HepG2 (cell line): Measurements from ENCODE around the gene PSKH1. TPM values are rescaled to one million over a fixed set of nuclear protein-coding genes. Genes with fewer than 3 reads are reported as not detected.

Source experiments
- ATRX ChIP-seq: sonication (generic); formaldehyde crosslinking; IDR thresholded peaks from 2 replicates; pipeline ENCODE4 v1.4.0; 2020; ENCODE audit warnings: missing genetic modification reagents, borderline replicate concordance
- FOXK1 ChIP-seq: sonication (generic); formaldehyde crosslinking; IDR thresholded peaks from 2 replicates; pipeline ENCODE4 v1.4.0; 2020; ENCODE audit warnings: low read depth, missing genetic modification reagents, borderline replicate concordance
- JUNB ChIP-seq: sonication (generic); formaldehyde crosslinking; IDR thresholded peaks from 2 replicates; pipeline ENCODE4 v1.8.0; 2022; ENCODE audit warnings: missing genetic modification reagents, mild to moderate bottlenecking, borderline replicate concordance
- MZF1 ChIP-seq: sonication (generic); formaldehyde crosslinking; IDR thresholded peaks from 2 replicates; pipeline ENCODE4 v1.8.1; 2023; ENCODE audit warnings: mild to moderate bottlenecking, missing genetic modification reagents, borderline replicate concordance
- NKX3-1 ChIP-seq: sonication (generic); formaldehyde crosslinking; IDR thresholded peaks from 2 replicates; pipeline ENCODE4 v1.5.0; 2020; ENCODE audit warnings: missing genetic modification reagents
- RAD21 ChIP-seq: fragments of 450-650 bp; formaldehyde crosslinking; IDR thresholded peaks from 2 replicates; pipeline ENCODE4 v1.5.0; 2020; ENCODE audit warnings: mild to moderate bottlenecking
- ZBTB7B ChIP-seq: sonication (generic); formaldehyde crosslinking; IDR thresholded peaks from 2 replicates; pipeline ENCODE4 v1.4.0; 2020; ENCODE audit warnings: missing genetic modification reagents
- ZNF136 ChIP-seq: sonication (generic); formaldehyde crosslinking; IDR thresholded peaks from 2 replicates; pipeline ENCODE4 v1.8.1; 2022; ENCODE audit warnings: low read depth, mild to moderate bottlenecking, moderate library complexity, missing genetic modification reagents
- ZNF207 ChIP-seq: fragments of 450-650 bp; IDR thresholded peaks from 2 replicates; pipeline ENCODE4 v1.6.1; 2016; ENCODE audit warnings: antibody characterized with exemption, borderline replicate concordance
- ZNF260 ChIP-seq: sonication (generic); formaldehyde crosslinking; IDR thresholded peaks from 2 replicates; pipeline ENCODE4 v1.4.0; 2020; ENCODE audit warnings: missing genetic modification reagents, low read depth, mild to moderate bottlenecking, borderline replicate concordance
- ZNF430 ChIP-seq: sonication (generic); formaldehyde crosslinking; IDR thresholded peaks from 2 replicates; pipeline ENCODE4 v1.9.0; 2021; ENCODE audit warnings: mild to moderate bottlenecking, missing genetic modification reagents
- ZNF468 ChIP-seq: sonication (generic); formaldehyde crosslinking; IDR thresholded peaks from 2 replicates; pipeline ENCODE4 v1.8.0; 2022; ENCODE audit warnings: mild to moderate bottlenecking, moderate library complexity, missing genetic modification reagents
- ZNF557 ChIP-seq: sonication (generic); formaldehyde crosslinking; IDR thresholded peaks from 2 replicates; pipeline ENCODE4 v1.4.0; 2020; ENCODE audit warnings: missing genetic modification reagents
- ZNF558 ChIP-seq: sonication (generic); formaldehyde crosslinking; IDR thresholded peaks from 2 replicates; pipeline ENCODE4 v1.9.0; 2022; ENCODE audit warnings: mild to moderate bottlenecking, missing genetic modification reagents, borderline replicate concordance
- ZNF816 ChIP-seq: sonication (generic); formaldehyde crosslinking; IDR thresholded peaks from 2 replicates; pipeline ENCODE4 v1.8.0; 2022; ENCODE audit warnings: missing genetic modification reagents, mild to moderate bottlenecking, borderline replicate concordance
- polyA plus RNA-seq, 8 experiments: library from polyadenylated mRNA; depleted of rRNA in 3 of 8; stranded (reverse) in 7 of 8; unstranded in 1 of 8; fragments of >200 nt; fragmentation: Illumina TruSeq in 4 of 8; extraction: Trizol in 4 of 8; gene quantifications; 2 replicates each; pipeline versions ENCODE4 v1.2.1 to v1.2.3, GENCODE V29; 2011 to 2016; ENCODE audit warnings: low read depth in 4 of 8, missing spikeins in 1 of 8, mixed read lengths in 1 of 8; ENCODE audit not compliant: insufficient read depth in 1 of 8
- total RNA-seq, 5 experiments: library from RNA; depleted of rRNA; stranded (reverse); fragments of >200 nt; fragmentation: Illumina TruSeq; extraction: Trizol; gene quantifications; 2 replicates each; pipeline ENCODE4 v1.2.3, GENCODE V29; 2016; ENCODE audit warnings: low read depth in 1 of 5
- TF ChIP-seq, protein P1 (sequence below): IDR thresholded peaks from 2 replicates; pipeline ENCODE4 v1.6.1; 2016; ENCODE audit warnings: mild to moderate bottlenecking
- TF ChIP-seq, protein P2 (sequence below): sonication (generic); formaldehyde crosslinking; IDR thresholded peaks from 2 replicates; pipeline ENCODE4 v1.4.0; 2020; ENCODE audit warnings: missing genetic modification reagents
- TF ChIP-seq, protein P3 (sequence below): sonication (generic); formaldehyde crosslinking; IDR thresholded peaks from 2 replicates; pipeline ENCODE4 v1.4.0; 2020; ENCODE audit warnings: missing genetic modification reagents, low read depth, mild to moderate bottlenecking, borderline replicate concordance
- TF ChIP-seq, protein P4 (sequence below): sonication (generic); formaldehyde crosslinking; IDR thresholded peaks from 2 replicates; pipeline ENCODE4 v1.8.0; 2022; ENCODE audit warnings: mild to moderate bottlenecking, missing genetic modification reagents
- TF ChIP-seq, protein P5 (sequence below): sonication (generic); formaldehyde crosslinking; IDR thresholded peaks from 2 replicates; pipeline ENCODE4 v1.4.0; 2020; ENCODE audit warnings: missing genetic modification reagents, borderline replicate concordance

The PSKH1 gene
- total and polyA plus RNA-seq, 2 of the 13 experiments (the other 11 are each of a cell fraction or from before 2014, with no cell fraction given), result 8.4 to 19.1 TPM

DNA sequence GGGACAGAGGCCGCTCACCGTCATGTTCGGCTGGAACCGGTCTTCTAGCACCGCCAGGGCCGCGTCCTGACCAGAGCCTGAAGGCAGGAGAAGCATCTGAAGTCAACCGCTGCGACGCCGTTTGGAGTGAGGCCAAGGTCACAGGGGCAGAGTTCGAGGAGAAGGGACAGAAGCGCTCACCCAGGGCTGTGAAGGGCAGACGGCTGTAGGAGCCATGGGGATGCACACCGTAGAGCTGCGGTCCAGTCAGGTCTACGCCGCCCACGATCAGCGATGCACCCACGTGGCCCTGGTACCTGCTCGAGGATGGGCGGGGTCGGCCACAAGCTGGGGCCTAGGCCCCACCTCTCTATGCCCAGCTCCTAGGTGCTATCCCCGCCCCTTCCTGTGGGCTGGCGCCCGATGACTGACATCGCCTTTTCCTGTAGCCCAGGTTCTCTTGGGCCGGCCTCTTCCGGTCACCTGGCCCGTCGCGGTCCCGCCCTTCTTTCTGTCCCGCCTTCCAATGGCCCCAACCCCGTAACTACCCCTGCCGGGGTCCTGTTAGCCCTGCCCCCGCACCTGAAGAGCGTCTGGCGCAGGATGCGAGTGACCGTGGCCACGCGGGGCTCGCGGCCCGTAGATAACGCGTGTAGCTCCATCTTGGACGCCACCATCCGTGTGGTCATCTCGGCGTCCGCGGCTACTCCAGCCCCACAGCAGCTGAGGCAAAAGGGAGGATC, 42.5 kb downstream of the PSKH1 start (continued):
- TF ChIP-seq, protein P1, sequence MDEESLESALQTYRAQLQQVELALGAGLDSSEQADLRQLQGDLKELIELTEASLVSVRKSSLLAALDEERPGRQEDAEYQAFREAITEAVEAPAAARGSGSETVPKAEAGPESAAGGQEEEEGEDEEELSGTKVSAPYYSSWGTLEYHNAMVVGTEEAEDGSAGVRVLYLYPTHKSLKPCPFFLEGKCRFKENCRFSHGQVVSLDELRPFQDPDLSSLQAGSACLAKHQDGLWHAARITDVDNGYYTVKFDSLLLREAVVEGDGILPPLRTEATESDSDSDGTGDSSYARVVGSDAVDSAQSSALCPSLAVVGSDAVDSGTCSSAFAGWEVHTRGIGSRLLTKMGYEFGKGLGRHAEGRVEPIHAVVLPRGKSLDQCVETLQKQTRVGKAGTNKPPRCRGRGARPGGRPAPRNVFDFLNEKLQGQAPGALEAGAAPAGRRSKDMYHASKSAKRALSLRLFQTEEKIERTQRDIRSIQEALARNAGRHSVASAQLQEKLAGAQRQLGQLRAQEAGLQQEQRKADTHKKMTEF (CRISPR knock-in tag), result 0 out of 2 replicates have a peak, but pooled peaks have one; percentile 82
- TF ChIP-seq, protein P2, sequence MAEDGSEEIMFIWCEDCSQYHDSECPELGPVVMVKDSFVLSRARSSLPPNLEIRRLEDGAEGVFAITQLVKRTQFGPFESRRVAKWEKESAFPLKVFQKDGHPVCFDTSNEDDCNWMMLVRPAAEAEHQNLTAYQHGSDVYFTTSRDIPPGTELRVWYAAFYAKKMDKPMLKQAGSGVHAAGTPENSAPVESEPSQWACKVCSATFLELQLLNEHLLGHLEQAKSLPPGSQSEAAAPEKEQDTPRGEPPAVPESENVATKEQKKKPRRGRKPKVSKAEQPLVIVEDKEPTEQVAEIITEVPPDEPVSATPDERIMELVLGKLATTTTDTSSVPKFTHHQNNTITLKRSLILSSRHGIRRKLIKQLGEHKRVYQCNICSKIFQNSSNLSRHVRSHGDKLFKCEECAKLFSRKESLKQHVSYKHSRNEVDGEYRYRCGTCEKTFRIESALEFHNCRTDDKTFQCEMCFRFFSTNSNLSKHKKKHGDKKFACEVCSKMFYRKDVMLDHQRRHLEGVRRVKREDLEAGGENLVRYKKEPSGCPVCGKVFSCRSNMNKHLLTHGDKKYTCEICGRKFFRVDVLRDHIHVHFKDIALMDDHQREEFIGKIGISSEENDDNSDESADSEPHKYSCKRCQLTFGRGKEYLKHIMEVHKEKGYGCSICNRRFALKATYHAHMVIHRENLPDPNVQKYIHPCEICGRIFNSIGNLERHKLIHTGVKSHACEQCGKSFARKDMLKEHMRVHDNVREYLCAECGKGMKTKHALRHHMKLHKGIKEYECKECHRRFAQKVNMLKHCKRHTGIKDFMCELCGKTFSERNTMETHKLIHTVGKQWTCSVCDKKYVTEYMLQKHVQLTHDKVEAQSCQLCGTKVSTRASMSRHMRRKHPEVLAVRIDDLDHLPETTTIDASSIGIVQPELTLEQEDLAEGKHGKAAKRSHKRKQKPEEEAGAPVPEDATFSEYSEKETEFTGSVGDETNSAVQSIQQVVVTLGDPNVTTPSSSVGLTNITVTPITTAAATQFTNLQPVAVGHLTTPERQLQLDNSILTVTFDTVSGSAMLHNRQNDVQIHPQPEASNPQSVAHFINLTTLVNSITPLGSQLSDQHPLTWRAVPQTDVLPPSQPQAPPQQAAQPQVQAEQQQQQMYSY (CRISPR knock-in tag), result peak; percentile 70; the same call in 1 of the 2 replicates
- peak; percentile 34; the same call in 1 of the 2 replicates for TF ChIP-seq RAD21 (CRISPR knock-in tag)
- no peak for TF ChIP-seq ZNF207
- TF ChIP-seq, protein P3, sequence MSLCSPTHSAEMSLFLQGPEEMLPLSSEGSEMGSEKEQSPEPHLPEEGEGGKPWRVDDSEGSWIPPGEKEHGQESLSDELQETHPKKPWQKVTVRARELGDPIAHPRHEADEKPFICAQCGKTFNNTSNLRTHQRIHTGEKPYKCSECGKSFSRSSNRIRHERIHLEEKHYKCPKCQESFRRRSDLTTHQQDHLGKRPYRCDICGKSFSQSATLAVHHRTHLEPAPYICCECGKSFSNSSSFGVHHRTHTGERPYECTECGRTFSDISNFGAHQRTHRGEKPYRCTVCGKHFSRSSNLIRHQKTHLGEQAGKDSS (CRISPR knock-in tag), result peak; percentile 95
- 0 out of 2 replicates have a peak, but pooled peaks have one; percentile 46 for TF ChIP-seq FOXK1 (CRISPR knock-in tag)
- TF ChIP-seq NKX3-1, result peak; percentile 64
- TF ChIP-seq ZNF430 (CRISPR knock-in tag), result peak; percentile 88
- peak; percentile 96; the same call in 1 of the 2 replicates for TF ChIP-seq ZNF558 (CRISPR knock-in tag)
- TF ChIP-seq, protein P4, sequence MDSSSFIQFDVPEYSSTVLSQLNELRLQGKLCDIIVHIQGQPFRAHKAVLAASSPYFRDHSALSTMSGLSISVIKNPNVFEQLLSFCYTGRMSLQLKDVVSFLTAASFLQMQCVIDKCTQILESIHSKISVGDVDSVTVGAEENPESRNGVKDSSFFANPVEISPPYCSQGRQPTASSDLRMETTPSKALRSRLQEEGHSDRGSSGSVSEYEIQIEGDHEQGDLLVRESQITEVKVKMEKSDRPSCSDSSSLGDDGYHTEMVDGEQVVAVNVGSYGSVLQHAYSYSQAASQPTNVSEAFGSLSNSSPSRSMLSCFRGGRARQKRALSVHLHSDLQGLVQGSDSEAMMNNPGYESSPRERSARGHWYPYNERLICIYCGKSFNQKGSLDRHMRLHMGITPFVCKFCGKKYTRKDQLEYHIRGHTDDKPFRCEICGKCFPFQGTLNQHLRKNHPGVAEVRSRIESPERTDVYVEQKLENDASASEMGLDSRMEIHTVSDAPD (CRISPR knock-in tag), result peak; percentile 59; the same call in 1 of the 2 replicates
- TF ChIP-seq ATRX, result 0 out of 2 replicates have a peak, but pooled peaks have one; percentile 70
- TF ChIP-seq ZNF557 (CRISPR knock-in tag), result 0 out of 2 replicates have a peak, but pooled peaks have one; percentile 85
- TF ChIP-seq, protein P5, sequence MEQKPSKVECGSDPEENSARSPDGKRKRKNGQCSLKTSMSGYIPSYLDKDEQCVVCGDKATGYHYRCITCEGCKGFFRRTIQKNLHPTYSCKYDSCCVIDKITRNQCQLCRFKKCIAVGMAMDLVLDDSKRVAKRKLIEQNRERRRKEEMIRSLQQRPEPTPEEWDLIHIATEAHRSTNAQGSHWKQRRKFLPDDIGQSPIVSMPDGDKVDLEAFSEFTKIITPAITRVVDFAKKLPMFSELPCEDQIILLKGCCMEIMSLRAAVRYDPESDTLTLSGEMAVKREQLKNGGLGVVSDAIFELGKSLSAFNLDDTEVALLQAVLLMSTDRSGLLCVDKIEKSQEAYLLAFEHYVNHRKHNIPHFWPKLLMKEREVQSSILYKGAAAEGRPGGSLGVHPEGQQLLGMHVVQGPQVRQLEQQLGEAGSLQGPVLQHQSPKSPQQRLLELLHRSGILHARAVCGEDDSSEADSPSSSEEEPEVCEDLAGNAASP (CRISPR knock-in tag), result no peak
- TF ChIP-seq ZBTB7B (CRISPR knock-in tag), result peak; percentile 76
- no peak for TF ChIP-seq ZNF260 (CRISPR knock-in tag)
- TF ChIP-seq ZNF136, result peak; percentile 69
- no peak; the same call in 1 of the 2 replicates for TF ChIP-seq MZF1 (CRISPR knock-in tag)
- no peak for TF ChIP-seq ZNF468 (CRISPR knock-in tag)
- no peak; the same call in 1 of the 2 replicates for TF ChIP-seq ZNF816
- no peak for TF ChIP-seq JUNB (CRISPR knock-in tag)
